Measurements from ENCODE around the gene ALPL.

The ALPL gene

DNA sequence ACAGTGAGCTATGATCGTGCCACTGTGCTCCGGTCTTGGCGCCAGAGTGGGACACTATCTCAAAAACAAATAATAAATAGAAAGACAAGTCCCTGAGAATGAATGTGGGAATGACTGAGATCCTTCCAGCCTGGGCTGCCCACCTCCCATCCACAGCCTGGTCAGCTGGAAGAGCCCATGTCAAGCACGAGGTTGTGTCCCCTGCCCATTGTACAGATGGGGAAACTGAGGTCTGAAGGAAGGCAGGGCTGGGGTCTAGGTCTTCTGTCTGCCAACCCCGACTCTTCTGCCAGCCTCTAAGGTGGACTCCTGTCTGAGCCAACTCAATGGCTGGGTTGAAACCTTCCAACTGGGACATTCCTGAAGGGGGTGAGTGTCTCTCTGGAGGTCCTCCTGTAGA, 80.4 kb downstream of the ALPL start:
- TF ChIP-seq, protein P1, sequence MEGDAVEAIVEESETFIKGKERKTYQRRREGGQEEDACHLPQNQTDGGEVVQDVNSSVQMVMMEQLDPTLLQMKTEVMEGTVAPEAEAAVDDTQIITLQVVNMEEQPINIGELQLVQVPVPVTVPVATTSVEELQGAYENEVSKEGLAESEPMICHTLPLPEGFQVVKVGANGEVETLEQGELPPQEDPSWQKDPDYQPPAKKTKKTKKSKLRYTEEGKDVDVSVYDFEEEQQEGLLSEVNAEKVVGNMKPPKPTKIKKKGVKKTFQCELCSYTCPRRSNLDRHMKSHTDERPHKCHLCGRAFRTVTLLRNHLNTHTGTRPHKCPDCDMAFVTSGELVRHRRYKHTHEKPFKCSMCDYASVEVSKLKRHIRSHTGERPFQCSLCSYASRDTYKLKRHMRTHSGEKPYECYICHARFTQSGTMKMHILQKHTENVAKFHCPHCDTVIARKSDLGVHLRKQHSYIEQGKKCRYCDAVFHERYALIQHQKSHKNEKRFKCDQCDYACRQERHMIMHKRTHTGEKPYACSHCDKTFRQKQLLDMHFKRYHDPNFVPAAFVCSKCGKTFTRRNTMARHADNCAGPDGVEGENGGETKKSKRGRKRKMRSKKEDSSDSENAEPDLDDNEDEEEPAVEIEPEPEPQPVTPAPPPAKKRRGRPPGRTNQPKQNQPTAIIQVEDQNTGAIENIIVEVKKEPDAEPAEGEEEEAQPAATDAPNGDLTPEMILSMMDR (IDR thresholded peaks at IDR 0.05), result no peak
- no peak for DNase-seq (ENCODE audit: low spot score)
- Histone ChIP-seq H3K27ac (no peak overlapping the region), H3K4me3 (no peak overlapping the region)

- TF ChIP-seq, protein P1 (IDR thresholded peaks at IDR 0.05), result no peak
- Histone ChIP-seq H3K27ac (no peak overlapping the region), H3K4me3 (no peak overlapping the region)
- no peak for DNase-seq (ENCODE audit: low spot score)
Measured at GRCh38 chr1:21590126-21590880, 81.1 kb downstream of the ALPL start.

- H3K27ac ChIP-seq, result no peak overlapping the region
- H3K4me3 ChIP-seq, result no peak overlapping the region
- DNase-seq (ENCODE audit: low spot score), result no peak
- TF ChIP-seq, protein P1 (IDR thresholded peaks at IDR 0.05), result no peak
Measured at GRCh38 chr1:21590934-21591333, 81.7 kb downstream of the ALPL start.

DNA sequence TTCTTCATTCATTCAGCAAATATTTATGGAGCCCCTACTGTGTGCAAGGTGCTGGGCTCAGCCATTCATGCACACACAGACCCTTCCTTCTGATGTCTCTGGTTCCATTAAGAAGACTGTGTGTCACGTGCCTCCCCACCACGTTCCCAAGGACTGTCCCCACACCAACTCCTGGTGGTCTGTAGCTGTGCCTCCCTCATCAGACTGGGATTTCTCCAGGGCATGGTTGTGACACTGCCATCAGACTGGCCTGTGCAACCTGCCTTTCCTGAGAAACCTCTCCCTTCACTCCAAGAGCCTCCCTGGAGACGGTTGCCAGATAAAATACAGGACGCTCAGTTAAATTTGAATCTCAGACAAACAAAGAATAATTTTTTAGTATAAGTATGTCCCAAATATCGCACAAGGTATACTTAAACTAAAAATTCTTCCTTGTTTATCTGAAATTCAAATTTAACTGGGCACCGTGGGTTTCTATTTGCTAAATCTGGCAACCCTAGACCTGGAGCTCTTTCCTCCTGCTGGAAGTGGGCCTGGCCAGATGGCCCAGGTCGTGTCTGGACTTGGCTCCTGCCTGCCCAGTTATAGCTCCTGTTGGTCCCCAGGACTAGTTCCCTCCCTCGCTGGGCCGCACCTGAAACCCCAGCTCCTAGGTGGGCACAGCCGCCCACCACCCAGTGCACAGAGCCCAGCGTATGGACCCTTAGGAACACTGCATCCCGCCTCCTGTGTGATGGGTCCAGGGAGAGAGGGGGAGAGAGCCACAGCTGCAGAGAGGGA, 83.1 kb downstream of the ALPL start:
- TF ChIP-seq, protein P1 (IDR thresholded peaks at IDR 0.05), result no peak
- no peak for DNase-seq (ENCODE audit: low spot score)
- H3K27ac ChIP-seq, result no peak overlapping the region
- H3K4me3 ChIP-seq, result no peak overlapping the region

DNA sequence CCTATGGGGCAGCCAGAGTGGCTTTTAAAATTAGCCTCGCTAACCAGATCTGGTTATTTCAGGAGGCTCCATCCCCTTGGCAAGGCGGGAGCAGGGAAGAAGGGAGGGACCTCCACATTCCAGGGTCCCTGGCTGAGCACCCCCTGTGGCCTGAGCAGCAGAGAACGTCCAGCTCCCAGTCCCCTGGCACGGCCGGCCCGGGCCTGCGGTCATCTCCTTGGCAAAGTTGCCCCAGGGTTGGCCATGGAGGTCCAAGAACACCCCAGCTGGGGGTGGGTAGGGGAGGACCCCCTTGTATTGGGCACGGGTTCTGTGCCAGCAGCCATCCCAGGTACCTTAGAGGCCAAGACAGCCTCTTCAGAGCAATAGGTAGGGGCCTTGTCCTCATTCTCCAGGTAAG, 84.0 kb downstream of the ALPL start:
- no peak for DNase-seq (ENCODE audit: low spot score)
- Histone ChIP-seq H3K27ac (no peak overlapping the region), H3K4me3 (no peak overlapping the region)
- TF ChIP-seq, protein P1 (IDR thresholded peaks at IDR 0.05), result no peak

GRCh38 chr1:21594501-21594900, 85.3 kb downstream of the ALPL start:
- H3K4me3 ChIP-seq, result no peak overlapping the region
- TF ChIP-seq, protein P1 (IDR thresholded peaks at IDR 0.05), result no peak
- H3K27ac ChIP-seq, result no peak overlapping the region
- DNase-seq (ENCODE audit: low spot score), result no peak
